ENCODE results near the gene BGLAP. TPM values are rescaled to one million over a fixed set of nuclear protein-coding genes. Genes with fewer than 3 reads are reported as not detected.

BGLAP gene
- total RNA-seq, 1 donor from 2014 or later = 0.20 TPM

GRCh38 chr1:156291226-156292061 lies 49.5 kb downstream of the BGLAP start:
- DNase-seq (ENCODE audit: low read depth in 2 of 2) = peak; percentile 80 to 81

Other genes starting within 250 kb of the BGLAP start
- 342 and 396 TPM in 2 replicates for gene SSR2, start 221.2 kb upstream of the BGLAP start, total RNA-seq
- gene UBQLN4, start 188.4 kb upstream of the BGLAP start, total RNA-seq = 9.8 and 12.1 TPM in 2 replicates
- 98.6 and 101 TPM in 2 replicates for gene LAMTOR2, start 187.4 kb upstream of the BGLAP start, total RNA-seq
- gene RAB25, start 181.0 kb upstream of the BGLAP start, total RNA-seq = not detected in 2 replicates
- 3.4 and 4.8 TPM in 2 replicates for gene MEX3A, start 159.7 kb upstream of the BGLAP start, total RNA-seq
- 187 and 399 TPM in 2 replicates for gene LMNA, start 127.5 kb upstream of the BGLAP start, total RNA-seq
- gene SEMA4A, start 88.6 kb upstream of the BGLAP start, total RNA-seq = 0.20 and 0.44 TPM in 2 replicates
- 7.0 and 9.3 TPM in 2 replicates for gene SLC25A44, start 48.1 kb upstream of the BGLAP start, total RNA-seq
- 39.9 and 45.8 TPM in 2 replicates for gene PMF1, start 29.2 kb upstream of the BGLAP start, total RNA-seq
- gene PAQR6, start 5.9 kb downstream of the BGLAP start, total RNA-seq = 0.22 and 0.60 TPM in 2 replicates
- gene SMG5, start 40.6 kb downstream of the BGLAP start, total RNA-seq = 29.9 and 53.2 TPM in 2 replicates
- gene TMEM79, start 42.1 kb downstream of the BGLAP start, total RNA-seq = 0.44 and 0.79 TPM in 2 replicates
- gene GLMP, start 53.5 kb downstream of the BGLAP start, total RNA-seq = 38.3 and 56.4 TPM in 2 replicates
- 0.20 TPM in 1 of 2 replicates, not detected in the other for gene VHLL, start 57.1 kb downstream of the BGLAP start, total RNA-seq
- gene CCT3, start 96.1 kb downstream of the BGLAP start, total RNA-seq = 374 and 548 TPM in 2 replicates
- 0.22 TPM in 1 of 2 replicates, not detected in the other for gene TSACC, start 96.3 kb downstream of the BGLAP start, total RNA-seq
- gene RHBG, start 127.0 kb downstream of the BGLAP start, total RNA-seq = not detected in 2 replicates